Daoy (cell line): Measurements from ENCODE around the gene ADGRE2. TPM values are rescaled to one million over a fixed set of nuclear protein-coding genes. Genes with fewer than 3 reads are reported as not detected.

Source experiments
- total RNA-seq: library from RNA; depleted of rRNA; stranded (reverse); fragments of >200 nt; shearing (Covaris generic); gene quantifications from 2 replicates; pipeline ENCODE4 v1.2.3, GENCODE V29; 2014; rRNA removed

Gene ADGRE2
- total RNA-seq, 1 experiment from 2014 or later: 0.17 TPM

Other genes starting within 250 kb of the ADGRE2 start
- gene TECR, start 249.0 kb downstream of the ADGRE2 start, total RNA-seq: 33.1 and 39.1 TPM in 2 replicates
- gene NDUFB7, start 206.5 kb downstream of the ADGRE2 start, total RNA-seq: 388 and 435 TPM in 2 replicates
- gene CLEC17A, start 195.5 kb downstream of the ADGRE2 start, total RNA-seq: 0.42 TPM in 1 of 2 replicates, not detected in the other
- gene ADGRE3, start 103.7 kb downstream of the ADGRE2 start, total RNA-seq: not detected in 2 replicates
- gene ZNF333, start 88.5 kb downstream of the ADGRE2 start, total RNA-seq: 7.1 and 14.7 TPM in 2 replicates
- gene OR7A5, start 56.6 kb upstream of the ADGRE2 start, total RNA-seq: not detected in 2 replicates
- not detected in 2 replicates for gene OR7C1, start 56.6 kb upstream of the ADGRE2 start, total RNA-seq
- not detected in 2 replicates for gene OR7A10, start 70.4 kb upstream of the ADGRE2 start, total RNA-seq
- not detected in 2 replicates for gene OR7A17, start 107.6 kb upstream of the ADGRE2 start, total RNA-seq
- not detected in 2 replicates for gene OR7C2, start 162.9 kb upstream of the ADGRE2 start, total RNA-seq
- 1.4 TPM in 1 of 2 replicates, not detected in the other for gene SLC1A6, start 201.3 kb upstream of the ADGRE2 start, total RNA-seq